HG03039 (cell line): ENCODE results near the gene IMMP1L.

Experiments
- ATAC-seq: cut with Tn5 transposase; IDR thresholded peaks from one replicate; pipeline ENCODE4 v1.9.1; 2021; ENCODE audit warnings: mild to moderate bottlenecking, moderate library complexity; ENCODE audit not compliant: unreplicated experiment

The IMMP1L gene

GRCh38 chr11:31404614-31405013, 104.8 kb downstream of the IMMP1L start:
- ATAC-seq, result no peak

GRCh38 chr11:31397239-31397834, 112.1 kb downstream of the IMMP1L start:
- no peak for ATAC-seq

GRCh38 chr11:31387379-31387778, 122.0 kb downstream of the IMMP1L start:
- ATAC-seq, result no peak

GRCh38 chr11:31383116-31383515, 126.3 kb downstream of the IMMP1L start:
- no peak for ATAC-seq
